ENCODE data around the gene ZNF565. TPM values are rescaled to one million over a fixed set of nuclear protein-coding genes. Genes with fewer than 3 reads are reported as not detected.

The ZNF565 gene
- 1.4 and 5.7 TPM in 2 replicates for total RNA-seq (2014; rRNA removed; shearing (Covaris generic); ENCODE audit: low replicate concordance)

DNA sequence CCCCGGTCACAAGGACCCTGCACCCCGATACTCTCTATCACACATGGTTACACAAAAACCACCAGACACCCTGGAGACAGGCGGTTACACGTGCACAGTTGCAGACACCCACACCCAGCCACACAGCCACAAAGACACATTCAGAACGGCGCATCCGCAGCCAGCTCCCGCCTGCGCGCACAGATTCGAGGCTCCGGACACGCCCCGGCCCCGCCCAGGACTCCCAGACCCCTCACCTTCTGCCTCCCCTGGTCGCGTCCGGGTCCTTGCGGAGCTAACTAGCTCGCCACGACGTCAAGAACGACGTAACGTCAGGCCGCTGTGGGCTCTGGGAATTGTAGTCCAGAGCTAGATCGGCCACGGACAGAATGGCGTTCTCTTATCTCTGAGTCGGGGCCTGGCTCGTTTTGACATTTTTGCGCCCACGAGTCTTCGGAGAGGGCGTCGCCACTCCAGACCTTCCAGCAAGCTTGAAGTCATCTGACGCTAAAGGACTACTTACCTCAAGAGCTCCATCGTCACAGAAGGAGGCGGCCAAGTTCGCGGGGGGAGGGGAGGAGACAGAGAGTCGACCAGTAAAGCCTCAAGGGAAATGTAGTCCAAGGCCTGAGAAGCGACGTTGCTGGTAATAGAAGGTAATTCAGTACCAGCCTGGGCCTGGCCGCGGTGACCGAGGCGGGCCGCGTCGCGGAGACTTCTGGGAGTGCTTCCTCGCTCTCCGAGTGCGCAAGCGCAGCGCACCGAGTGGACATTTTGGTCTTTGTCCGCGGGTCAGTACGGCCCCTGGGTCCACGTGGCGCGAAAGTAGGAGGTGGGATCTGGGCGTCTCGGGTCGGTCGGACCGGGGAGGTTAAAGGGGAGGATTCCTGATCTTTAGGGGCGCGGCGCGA, at the start of gene ZNF565, which contains the start of gene ZNF146:
Gene ZNF565 (minus strand): TSS at position 280 of the 890 bp plus-strand sequence. CDS start 12,680 bp downstream, outside the sequence.
Gene ZNF146 (plus strand): TSS at position 721 of the 890 bp plus-strand sequence. CDS start 21,335 bp downstream, outside the sequence.
- Histone ChIP-seq H3K4me1 (ENCODE audit: low read length) (peaks cover 17% of the 10 kb centered on the region), H3K36me3 (ENCODE audit: insufficient read depth, low read length) (peaks cover 12% of the 10 kb centered on the region), H4K20me1 (ENCODE audit: insufficient read depth, low read depth, low read length) (no peaks in the 10 kb centered on the region; the same call in 1 of the 2 replicates), H3K4me3 (ENCODE audit: low read length) (peak within 1 kb of the TSS; percentile 93), H3K9me3 (ENCODE audit: low read length) (no peaks in the 10 kb centered on the region), H3K79me2 (ENCODE audit: low read length) (peaks cover 64% of the 10 kb centered on the region), H3K4me2 (ENCODE audit: low read depth, low read length, poor library complexity, severe bottlenecking) (peak within 1 kb of the TSS; percentile 93), H3K27ac (ENCODE audit: low read length) (peak within 1 kb of the TSS; percentile 79), H2AFZ (ENCODE audit: low read length) (peak within 1 kb of the TSS; percentile 96), H3K27me3 (ENCODE audit: low read length) (no peaks in the 10 kb centered on the region), H3K9ac (ENCODE audit: low read length) (peak within 1 kb of the TSS; percentile 96), H3K9me2 (replicated peaks; ENCODE audit: insufficient read depth, low read length) (no peaks in the 10 kb centered on the region)
- DNase-seq = peak; percentile 100

DNA sequence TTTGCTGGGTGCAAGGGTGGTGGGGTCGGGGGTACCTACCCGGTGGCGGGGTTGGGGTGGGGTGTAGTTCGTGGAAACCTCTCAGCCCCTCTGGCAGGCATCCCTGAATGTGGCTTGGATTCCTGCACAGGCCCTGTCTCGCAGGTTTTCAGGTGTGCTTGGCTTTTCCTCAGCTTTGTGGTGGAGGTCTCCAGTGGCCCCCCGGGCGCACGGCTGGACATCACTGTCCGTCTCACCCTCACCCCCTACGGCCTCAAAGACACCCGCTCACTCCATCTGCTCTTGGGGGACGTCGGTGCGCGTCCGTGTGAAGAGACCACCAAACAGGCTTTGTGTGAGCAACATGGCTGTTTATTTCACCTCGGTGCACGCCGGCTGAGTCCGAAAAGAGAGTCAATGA, 44.7 kb upstream of the ZNF565 start:
- Histone ChIP-seq H3K79me2 (ENCODE audit: low read length) (no peaks in the 10 kb centered on the region), H3K9me2 (replicated peaks; ENCODE audit: insufficient read depth, low read length) (no peaks in the 10 kb centered on the region), H3K9me3 (ENCODE audit: low read length) (no peaks in the 10 kb centered on the region), H4K20me1 (ENCODE audit: insufficient read depth, low read depth, low read length) (no peaks in the 10 kb centered on the region), H3K4me1 (ENCODE audit: low read length) (no peaks in the 10 kb centered on the region), H3K9ac (ENCODE audit: low read length) (no peak overlapping the region), H3K4me3 (ENCODE audit: low read length) (no peak overlapping the region), H3K4me2 (ENCODE audit: low read depth, low read length, poor library complexity, severe bottlenecking) (no peak overlapping the region), H3K27ac (ENCODE audit: low read length) (no peak overlapping the region), H3K27me3 (ENCODE audit: low read length) (no peaks in the 10 kb centered on the region), H3K36me3 (ENCODE audit: insufficient read depth, low read length) (no peaks in the 10 kb centered on the region), H2AFZ (ENCODE audit: low read length) (no peak overlapping the region)
- no peak for DNase-seq

DNA sequence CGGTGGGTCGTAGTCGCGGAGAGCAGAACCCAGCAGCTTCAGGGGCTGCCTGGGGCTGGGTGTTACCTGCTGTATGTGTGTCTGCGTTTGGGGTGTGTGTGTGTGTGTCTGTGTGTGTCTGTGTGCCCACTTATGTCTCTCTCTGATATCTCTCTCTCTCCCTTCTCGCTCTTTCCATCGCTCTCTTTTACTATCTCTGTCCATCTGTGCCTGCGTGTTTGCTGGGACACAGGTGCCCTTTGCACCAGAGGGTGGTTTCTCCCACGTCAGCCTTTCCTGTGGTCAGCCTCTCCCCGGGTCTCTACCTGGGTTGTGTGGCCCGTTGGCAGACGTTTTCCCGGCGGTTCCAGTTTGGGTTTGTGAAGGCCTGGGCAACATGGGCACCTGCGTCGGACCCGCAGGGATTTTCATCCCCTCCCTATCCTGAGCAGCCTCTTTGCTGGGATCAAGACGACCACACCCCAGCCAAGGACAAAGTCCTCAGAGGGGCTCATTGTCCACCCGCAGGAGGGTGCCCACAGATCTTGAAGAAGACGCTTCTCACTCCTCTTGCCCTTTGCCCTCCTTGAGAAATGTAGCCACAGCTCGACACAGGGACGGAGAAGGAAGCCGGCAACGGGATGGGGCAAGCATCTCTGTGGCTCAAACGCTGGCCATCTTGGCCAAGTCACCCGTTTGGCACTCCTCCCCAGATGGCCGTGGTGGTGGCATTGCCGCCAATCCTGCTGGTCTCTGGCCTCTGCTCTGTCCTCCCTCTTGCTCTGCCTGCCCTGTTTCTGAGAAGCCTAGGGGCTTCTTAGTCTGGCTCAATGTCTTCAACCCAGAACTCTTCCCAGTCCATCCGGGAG, 43.8 kb upstream of the ZNF565 start:
- H2AFZ ChIP-seq (ENCODE audit: low read length) = no peak overlapping the region
- no peaks in the 10 kb centered on the region for H3K9me3 ChIP-seq (ENCODE audit: low read length)
- H3K9me2 ChIP-seq (replicated peaks; ENCODE audit: insufficient read depth, low read length) = no peaks in the 10 kb centered on the region
- H3K27me3 ChIP-seq (ENCODE audit: low read length) = no peaks in the 10 kb centered on the region
- no peaks in the 10 kb centered on the region for H4K20me1 ChIP-seq (ENCODE audit: insufficient read depth, low read depth, low read length)
- no peak overlapping the region for H3K27ac ChIP-seq (ENCODE audit: low read length)
- H3K4me2 ChIP-seq (ENCODE audit: low read depth, low read length, poor library complexity, severe bottlenecking) = no peak overlapping the region
- no peaks in the 10 kb centered on the region for H3K36me3 ChIP-seq (ENCODE audit: insufficient read depth, low read length)
- no peak overlapping the region for H3K9ac ChIP-seq (ENCODE audit: low read length)
- DNase-seq = no peak
- H3K4me1 ChIP-seq (ENCODE audit: low read length) = no peaks in the 10 kb centered on the region
- no peak overlapping the region for H3K4me3 ChIP-seq (ENCODE audit: low read length)
- H3K79me2 ChIP-seq (ENCODE audit: low read length) = no peaks in the 10 kb centered on the region

DNA sequence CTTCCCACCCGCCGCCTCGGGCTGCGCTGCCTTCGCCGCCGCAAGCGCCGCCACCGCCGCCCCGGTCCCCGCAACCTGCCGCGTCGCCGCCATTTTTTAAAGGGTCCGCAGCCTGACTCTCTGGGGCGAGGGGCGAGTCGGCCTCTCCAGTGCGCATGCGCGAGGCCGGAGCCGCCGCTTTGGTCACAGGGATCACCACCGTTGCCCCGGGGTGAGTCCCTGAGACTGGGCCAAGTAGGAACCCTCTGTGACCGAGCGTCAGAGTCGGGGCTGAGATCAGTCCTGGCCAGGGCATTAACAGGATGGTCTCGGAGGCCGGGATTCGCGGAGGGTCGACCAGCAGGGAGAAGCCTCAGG, 43.0 kb upstream of the ZNF565 start:
- no peak overlapping the region for H2AFZ ChIP-seq (ENCODE audit: low read length)
- H3K4me2 ChIP-seq (ENCODE audit: low read depth, low read length, poor library complexity, severe bottlenecking) = no peak overlapping the region
- H3K79me2 ChIP-seq (ENCODE audit: low read length) = no peaks in the 10 kb centered on the region
- H3K9me3 ChIP-seq (ENCODE audit: low read length) = no peaks in the 10 kb centered on the region
- H3K36me3 ChIP-seq (ENCODE audit: insufficient read depth, low read length) = no peaks in the 10 kb centered on the region
- no peaks in the 10 kb centered on the region for H3K9me2 ChIP-seq (replicated peaks; ENCODE audit: insufficient read depth, low read length)
- DNase-seq = no peak
- no peak overlapping the region for H3K4me3 ChIP-seq (ENCODE audit: low read length)
- no peaks in the 10 kb centered on the region for H3K4me1 ChIP-seq (ENCODE audit: low read length)
- H3K27me3 ChIP-seq (ENCODE audit: low read length) = no peaks in the 10 kb centered on the region
- no peaks in the 10 kb centered on the region for H4K20me1 ChIP-seq (ENCODE audit: insufficient read depth, low read depth, low read length)
- no peak overlapping the region for H3K9ac ChIP-seq (ENCODE audit: low read length)
- H3K27ac ChIP-seq (ENCODE audit: low read length) = no peak overlapping the region

DNA sequence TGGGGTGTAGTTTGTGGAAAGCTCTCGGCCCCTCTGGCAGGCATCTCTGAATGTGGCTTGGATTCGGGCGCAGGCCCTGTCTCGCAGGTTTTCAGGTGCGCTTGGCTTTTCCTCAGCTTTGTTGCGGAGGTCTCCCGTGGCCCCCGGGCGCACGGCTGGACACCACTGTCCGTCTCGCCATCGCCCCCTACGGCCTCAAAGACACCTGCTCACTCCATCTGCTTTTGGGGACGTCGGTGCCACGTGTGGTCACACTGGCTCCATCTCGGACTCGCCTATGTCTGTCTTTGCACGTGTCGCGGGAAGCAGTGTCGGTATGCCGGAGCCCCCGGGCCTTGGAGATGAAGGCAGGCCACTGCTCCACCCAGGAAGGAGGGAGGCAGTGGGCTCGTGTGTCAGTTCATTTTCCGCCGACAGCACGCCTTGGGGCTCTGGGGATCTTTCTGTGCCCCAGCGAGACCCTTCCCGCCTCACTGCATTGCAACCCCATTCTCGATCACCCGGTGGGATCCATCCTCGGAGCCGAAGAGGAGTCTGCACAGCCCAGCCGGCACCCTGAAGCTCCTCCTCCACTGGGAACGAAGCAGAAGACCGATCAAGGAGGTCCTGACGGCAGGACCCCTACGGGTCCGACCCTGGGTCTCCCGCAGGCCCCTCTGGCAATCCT, 42.5 kb upstream of the ZNF565 start:
- Histone ChIP-seq H2AFZ (ENCODE audit: low read length) (no peak overlapping the region), H3K9me3 (ENCODE audit: low read length) (no peaks in the 10 kb centered on the region), H3K4me3 (ENCODE audit: low read length) (no peak overlapping the region), H4K20me1 (ENCODE audit: insufficient read depth, low read depth, low read length) (no peaks in the 10 kb centered on the region), H3K9me2 (replicated peaks; ENCODE audit: insufficient read depth, low read length) (no peaks in the 10 kb centered on the region), H3K9ac (ENCODE audit: low read length) (no peak overlapping the region), H3K4me2 (ENCODE audit: low read depth, low read length, poor library complexity, severe bottlenecking) (no peak overlapping the region), H3K27me3 (ENCODE audit: low read length) (no peaks in the 10 kb centered on the region), H3K36me3 (ENCODE audit: insufficient read depth, low read length) (no peaks in the 10 kb centered on the region), H3K79me2 (ENCODE audit: low read length) (no peaks in the 10 kb centered on the region), H3K27ac (ENCODE audit: low read length) (no peak overlapping the region), H3K4me1 (ENCODE audit: low read length) (no peaks in the 10 kb centered on the region)
- DNase-seq = no peak

DNA sequence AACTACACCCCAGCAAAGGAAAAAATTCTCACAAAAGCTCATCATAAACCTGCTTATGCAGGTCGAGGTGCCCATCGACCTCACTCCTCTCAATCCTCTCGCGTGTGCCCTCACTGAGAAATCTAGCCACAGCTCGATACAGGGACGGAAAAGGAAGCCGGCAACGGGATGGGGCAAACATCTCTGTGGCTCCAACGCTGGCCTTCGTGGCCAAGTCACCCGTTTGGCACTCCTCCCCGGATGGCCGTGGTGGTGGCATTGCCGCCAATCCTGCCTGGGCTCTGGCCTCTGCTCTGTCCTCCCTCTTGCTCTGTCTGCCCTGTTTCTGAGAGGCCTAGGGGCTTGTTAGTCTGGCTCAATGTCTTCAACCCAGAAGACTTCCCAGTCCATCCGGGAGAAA, 41.6 kb upstream of the ZNF565 start:
- Histone ChIP-seq H3K4me1 (ENCODE audit: low read length) (no peaks in the 10 kb centered on the region), H3K9ac (ENCODE audit: low read length) (no peak overlapping the region), H3K4me2 (ENCODE audit: low read depth, low read length, poor library complexity, severe bottlenecking) (no peak overlapping the region), H3K27ac (ENCODE audit: low read length) (no peak overlapping the region), H3K9me3 (ENCODE audit: low read length) (no peaks in the 10 kb centered on the region), H3K79me2 (ENCODE audit: low read length) (no peaks in the 10 kb centered on the region), H3K9me2 (replicated peaks; ENCODE audit: insufficient read depth, low read length) (no peaks in the 10 kb centered on the region), H4K20me1 (ENCODE audit: insufficient read depth, low read depth, low read length) (no peaks in the 10 kb centered on the region), H3K4me3 (ENCODE audit: low read length) (no peak overlapping the region), H2AFZ (ENCODE audit: low read length) (no peak overlapping the region), H3K36me3 (ENCODE audit: insufficient read depth, low read length) (no peaks in the 10 kb centered on the region), H3K27me3 (ENCODE audit: low read length) (no peaks in the 10 kb centered on the region)
- no peak for DNase-seq

DNA sequence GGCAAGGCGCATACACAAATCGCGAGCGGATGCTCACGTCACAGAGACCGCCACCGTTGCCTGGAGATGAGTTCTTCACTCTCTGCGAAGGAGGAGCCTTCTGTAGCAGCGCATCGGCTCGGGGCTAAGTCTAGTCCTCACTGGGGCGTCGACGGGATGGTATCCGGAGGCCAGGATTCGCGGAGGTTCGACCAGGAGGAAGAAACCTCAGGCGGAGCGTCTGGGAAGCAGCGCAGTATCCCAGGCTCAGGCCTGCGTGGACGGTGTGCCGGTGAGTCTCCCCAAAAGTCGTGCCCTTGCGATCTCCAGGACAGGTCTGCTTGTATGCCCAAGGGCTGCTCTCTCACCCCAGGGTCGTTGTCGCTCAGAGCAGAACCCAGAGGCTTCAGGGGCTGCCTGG, 40.9 kb upstream of the ZNF565 start:
- no peak for DNase-seq
- Histone ChIP-seq H3K9me3 (ENCODE audit: low read length) (no peaks in the 10 kb centered on the region), H3K9ac (ENCODE audit: low read length) (no peak overlapping the region), H3K9me2 (replicated peaks; ENCODE audit: insufficient read depth, low read length) (no peaks in the 10 kb centered on the region), H3K4me1 (ENCODE audit: low read length) (no peaks in the 10 kb centered on the region), H3K27ac (ENCODE audit: low read length) (no peak overlapping the region), H3K79me2 (ENCODE audit: low read length) (no peaks in the 10 kb centered on the region), H4K20me1 (ENCODE audit: insufficient read depth, low read depth, low read length) (no peaks in the 10 kb centered on the region), H3K4me3 (ENCODE audit: low read length) (no peak overlapping the region), H2AFZ (ENCODE audit: low read length) (no peak overlapping the region), H3K4me2 (ENCODE audit: low read depth, low read length, poor library complexity, severe bottlenecking) (no peak overlapping the region), H3K27me3 (ENCODE audit: low read length) (no peaks in the 10 kb centered on the region), H3K36me3 (ENCODE audit: insufficient read depth, low read length) (no peaks in the 10 kb centered on the region)

DNA sequence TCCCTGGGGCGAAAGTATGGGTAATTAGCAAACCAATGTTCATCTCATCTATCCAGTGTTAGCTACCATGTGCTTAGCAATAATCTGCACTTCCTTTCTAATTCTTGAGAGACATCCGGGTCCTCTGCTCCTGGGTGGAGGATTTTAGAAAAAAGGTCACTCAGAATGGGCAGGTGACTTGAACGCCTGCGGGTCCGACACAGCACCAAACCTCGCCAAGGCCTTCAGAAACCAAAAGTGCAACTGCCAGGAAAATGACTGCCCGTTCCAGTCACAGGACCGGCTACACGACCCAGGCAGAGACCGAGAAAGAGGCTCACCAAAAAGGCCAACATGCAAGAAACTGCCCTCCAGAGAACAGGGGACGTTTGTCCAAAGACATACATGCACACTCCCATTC, 40.4 kb upstream of the ZNF565 start:
- H3K9me3 ChIP-seq (ENCODE audit: low read length) = no peaks in the 10 kb centered on the region
- DNase-seq = no peak

More for the DNA sequence above, 40.4 kb upstream of the ZNF565 start:
- Histone ChIP-seq H3K27me3 (ENCODE audit: low read length) (no peaks in the 10 kb centered on the region), H3K4me1 (ENCODE audit: low read length) (no peaks in the 10 kb centered on the region), H3K27ac (ENCODE audit: low read length) (no peak overlapping the region), H3K36me3 (ENCODE audit: insufficient read depth, low read length) (no peaks in the 10 kb centered on the region), H3K4me2 (ENCODE audit: low read depth, low read length, poor library complexity, severe bottlenecking) (no peak overlapping the region), H2AFZ (ENCODE audit: low read length) (no peak overlapping the region), H4K20me1 (ENCODE audit: insufficient read depth, low read depth, low read length) (no peaks in the 10 kb centered on the region), H3K79me2 (ENCODE audit: low read length) (no peaks in the 10 kb centered on the region), H3K9me2 (replicated peaks; ENCODE audit: insufficient read depth, low read length) (no peaks in the 10 kb centered on the region), H3K9ac (ENCODE audit: low read length) (no peak overlapping the region), H3K4me3 (ENCODE audit: low read length) (no peak overlapping the region)

Measured in Karpas-422 (cell line).